HEK293T (cell line): ENCODE results near the gene FBLN1.
"Not testable (repeated sequence)": the region's sequence is repeated elsewhere in the genome, so short reads cannot be mapped to it uniquely, and the experiment has no call there.

Source experiments
- CTCF ChIA-PET: fragments of 350-600 bp; formaldehyde crosslinking; extraction: SDS; loops from one replicate; lab custom pipeline; 2021; ENCODE audit warnings: antibody characterized with exemption, inconsistent platforms; lab: Yijun Ruan, JAX
- POLR2A ChIA-PET: fragments of 350-600 bp; formaldehyde crosslinking; extraction: SDS; loops from one replicate; lab custom pipeline; 2020; ENCODE audit warnings: antibody characterized with exemption, inconsistent platforms; lab: Yijun Ruan, JAX
- DNase-seq: peaks from one replicate; pipeline ENCODE4 v3.0.0; 2012; ENCODE audit warnings: mixed read lengths; ENCODE audit errors: extremely low spot score
- ARNT ChIP-seq: fragments of 450-650 bp; IDR thresholded peaks from 2 replicates; pipeline ENCODE4 v1.6.1; 2017; ENCODE audit warnings: mild to moderate bottlenecking
- BHLHE40 ChIP-seq: fragments of 450-650 bp; IDR thresholded peaks from 2 replicates; pipeline ENCODE4 v1.6.1; 2016; ENCODE audit warnings: mild to moderate bottlenecking, moderate library complexity, borderline replicate concordance
- CTBP1 ChIP-seq: fragments of 450-650 bp; IDR thresholded peaks from 2 replicates; pipeline ENCODE4 v1.6.1; 2016; ENCODE audit warnings: borderline replicate concordance
- ELF4 ChIP-seq: fragments of 450-650 bp; IDR thresholded peaks from 2 replicates; pipeline ENCODE4 v1.6.1; 2017; ENCODE audit warnings: antibody characterized with exemption
- FOXA1 ChIP-seq: fragments of 450-650 bp; IDR thresholded peaks from 2 replicates; pipeline ENCODE4 v1.6.1; 2016; ENCODE audit warnings: mild to moderate bottlenecking
- FOXK2 ChIP-seq: fragments of 450-650 bp; IDR thresholded peaks from 2 replicates; pipeline ENCODE4 v1.6.1; 2016; ENCODE audit warnings: mild to moderate bottlenecking
- FOXM1 ChIP-seq: fragments of 450-650 bp; IDR thresholded peaks from 2 replicates; pipeline ENCODE4 v1.6.1; 2017; ENCODE audit warnings: mild to moderate bottlenecking, borderline replicate concordance
- HDGF ChIP-seq: fragments of 450-650 bp; IDR thresholded peaks from 2 replicates; pipeline ENCODE4 v1.6.1; 2017; ENCODE audit warnings: antibody characterized with exemption, borderline replicate concordance
- L3MBTL2 ChIP-seq: fragments of 450-650 bp; conservative IDR thresholded peaks from 2 replicates; pipeline ENCODE4 v1.6.1; 2016; ENCODE audit warnings: mild to moderate bottlenecking
- LEF1 ChIP-seq: fragments of 450-650 bp; IDR thresholded peaks from 2 replicates; pipeline ENCODE4 v1.6.1; 2017; ENCODE audit warnings: mild to moderate bottlenecking, borderline replicate concordance
- NFRKB ChIP-seq: fragments of 450-650 bp; IDR thresholded peaks from 2 replicates; pipeline ENCODE4 v1.6.1; 2016; ENCODE audit warnings: mild to moderate bottlenecking, moderate library complexity
- PKNOX1 ChIP-seq: fragments of 450-650 bp; IDR thresholded peaks from 2 replicates; pipeline ENCODE4 v1.6.1; 2016
- SP1 ChIP-seq: fragments of 450-650 bp; IDR thresholded peaks from 2 replicates; pipeline ENCODE4 v1.6.1; 2017
- SUZ12 ChIP-seq: fragments of 450-650 bp; IDR thresholded peaks from 2 replicates; pipeline ENCODE4 v1.6.1; 2016; ENCODE audit warnings: mild to moderate bottlenecking
- TARDBP ChIP-seq: fragments of 450-650 bp; IDR thresholded peaks from 2 replicates; pipeline ENCODE4 v1.6.1; 2016
- ZNF384 ChIP-seq: fragments of 450-650 bp; IDR thresholded peaks from 2 replicates; pipeline ENCODE4 v1.6.1; 2016

Gene FBLN1

GRCh38 chr22:45532235-45532631, 29.6 kb downstream of the FBLN1 start:
- no peak for DNase-seq
- CTCF ChIA-PET, result no interaction called here
- POLR2A ChIA-PET, result no interaction called here
- no peak for TF ChIP-seq FOXA1
- no peak for TF ChIP-seq CTBP1
- no peak for TF ChIP-seq HDGF

GRCh38 chr22:45533703-45534102, 31.0 kb downstream of the FBLN1 start:
- no peak for DNase-seq
- TF ChIP-seq ELF4 (no peak), NFRKB (no peak), SP1 (no peak), FOXM1 (no peak), FOXK2 (no peak)
- ChIA-PET CTCF (no interaction called here), POLR2A (interaction anchor here (0.7 kb wide), 1 partner anchor 64 kb away, joined by 3 read pairs; no protein-coding TSS in a partner anchor)

- TF ChIP-seq ELF4 (no peak), PKNOX1 (peak; percentile 60)
- ChIA-PET POLR2A (no interaction called here), CTCF (interaction anchor here (0.9 kb wide), 1 partner anchor 15 kb away, joined by 4 read pairs; no protein-coding TSS in a partner anchor)
- no peak for DNase-seq
Measured at GRCh38 chr22:45534339-45535192, 31.9 kb downstream of the FBLN1 start.

- POLR2A ChIA-PET, result no interaction called here
- no peak for TF ChIP-seq BHLHE40
- no peak for TF ChIP-seq FOXA1
- TF ChIP-seq LEF1, result no peak
- TF ChIP-seq NFRKB, result no peak
- TF ChIP-seq TARDBP, result no peak
- no peak for TF ChIP-seq ARNT
- no peak for TF ChIP-seq HDGF
- no peak for TF ChIP-seq ZNF384
- no peak for TF ChIP-seq SP1
- TF ChIP-seq CTBP1, result no peak
- no peak for TF ChIP-seq FOXK2
- no peak for TF ChIP-seq SUZ12
- no peak for TF ChIP-seq ELF4
- no peak for TF ChIP-seq FOXM1
- no peak for TF ChIP-seq L3MBTL2
- TF ChIP-seq PKNOX1, result no peak
- CTCF ChIA-PET, result no interaction called here
- DNase-seq, result no peak
Measured at GRCh38 chr22:45535290-45535689, 32.6 kb downstream of the FBLN1 start.

DNA sequence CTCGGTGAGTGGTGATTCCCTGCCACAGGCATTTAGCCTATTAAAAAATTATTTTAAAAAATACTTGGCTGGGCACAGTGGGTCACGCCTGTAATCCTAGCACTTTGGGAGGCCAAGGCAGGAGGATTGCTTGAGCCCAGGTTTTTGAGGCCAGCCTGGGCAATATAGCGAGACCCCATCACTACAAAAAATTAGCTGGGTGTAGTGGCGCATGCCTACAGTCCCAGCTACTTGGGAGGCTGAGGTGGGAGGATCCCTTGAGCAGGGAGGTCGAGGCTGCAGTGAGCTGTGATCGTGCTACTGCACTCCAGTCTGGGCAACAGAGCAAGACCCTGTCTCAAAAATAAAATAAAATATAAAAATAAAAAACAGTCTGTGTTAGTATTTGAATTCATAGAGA, 33.2 kb downstream of the FBLN1 start:
- POLR2A ChIA-PET, result not testable (repeated sequence)

GRCh38 chr22:45537734-45538181, 35.1 kb downstream of the FBLN1 start:
- ChIA-PET POLR2A (no interaction called here), CTCF (no interaction called here)
- no peak for DNase-seq
- no peak for TF ChIP-seq FOXM1

More for the DNA sequence above, 33.2 kb downstream of the FBLN1 start:
- CTCF ChIA-PET, DNase-seq: not testable (repeated sequence)

DNA sequence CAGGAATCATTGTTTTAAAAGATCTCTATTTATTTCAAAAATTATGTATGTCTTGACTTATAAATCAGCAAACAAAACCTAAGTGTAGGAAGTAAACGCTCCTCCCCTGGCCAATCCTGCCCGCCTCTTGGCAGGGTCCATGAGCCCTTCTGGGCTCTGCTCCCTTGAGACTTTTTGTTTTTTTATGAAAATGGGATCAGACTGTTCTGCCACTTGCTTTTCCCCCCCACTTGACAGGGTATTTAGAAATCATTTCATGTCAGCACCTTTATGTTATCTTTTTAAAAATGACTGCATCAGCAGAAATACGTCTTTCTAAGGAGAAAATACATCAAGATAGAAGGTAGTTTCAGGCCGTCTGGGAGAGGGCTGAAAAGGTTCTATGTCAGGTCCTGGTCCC, 35.6 kb downstream of the FBLN1 start:
- POLR2A ChIA-PET, result no interaction called here
- CTCF ChIA-PET, result no interaction called here
- DNase-seq, result no peak
- no peak for TF ChIP-seq LEF1
- TF ChIP-seq ZNF384, result no peak
- TF ChIP-seq PKNOX1, result no peak
- no peak for TF ChIP-seq HDGF

DNA sequence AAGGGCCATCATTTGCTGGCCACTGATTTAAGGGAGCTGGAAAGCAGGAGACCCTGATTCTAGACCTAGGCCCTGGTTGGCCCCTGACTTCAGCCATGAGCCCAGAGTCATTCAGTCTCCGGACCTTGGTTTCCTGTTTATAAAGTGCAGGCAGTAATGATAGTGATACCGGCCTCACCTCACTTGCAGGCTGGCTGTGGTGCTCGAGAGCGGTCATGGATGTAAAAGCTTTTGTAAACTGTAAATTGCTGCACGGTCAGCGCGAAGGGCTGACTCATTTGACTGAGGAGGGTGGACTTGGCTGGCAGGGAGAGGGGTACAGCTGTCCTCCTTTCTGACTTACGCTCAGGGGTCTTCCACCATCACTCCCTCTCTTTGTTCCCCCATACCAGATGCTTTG, 37.4 kb downstream of the FBLN1 start:
- TF ChIP-seq BHLHE40 (no peak), ZNF384 (no peak), CTBP1 (no peak), L3MBTL2 (no peak), ELF4 (no peak), FOXA1 (no peak), LEF1 (no peak), FOXK2 (no peak), PKNOX1 (no peak)
- ChIA-PET POLR2A (no interaction called here), CTCF (no interaction called here)
- no peak for DNase-seq
